ENCODE measurements around the gene OPA3.

OPA3 gene

DNA sequence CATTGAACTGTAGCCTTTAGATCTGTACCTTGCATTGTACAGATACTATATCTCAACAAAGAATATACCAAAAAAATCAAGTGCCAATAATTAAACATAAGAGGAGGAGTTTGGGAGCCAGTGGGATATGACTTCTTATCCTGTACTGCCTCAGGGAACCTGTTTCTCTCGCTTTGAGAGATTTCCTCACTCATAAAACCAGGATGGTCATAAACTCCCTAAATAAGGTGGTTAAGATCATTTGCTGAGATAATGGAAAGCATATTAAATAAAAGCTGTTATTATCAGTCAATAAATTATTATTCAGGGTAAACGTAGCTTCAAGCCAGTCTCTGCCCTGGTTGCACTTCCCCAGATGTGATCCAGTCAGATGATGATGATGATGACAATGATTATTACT lies 17.0 kb downstream of the OPA3 start:
- DNase-seq (ENCODE audit: low spot score) = no peak

DNA sequence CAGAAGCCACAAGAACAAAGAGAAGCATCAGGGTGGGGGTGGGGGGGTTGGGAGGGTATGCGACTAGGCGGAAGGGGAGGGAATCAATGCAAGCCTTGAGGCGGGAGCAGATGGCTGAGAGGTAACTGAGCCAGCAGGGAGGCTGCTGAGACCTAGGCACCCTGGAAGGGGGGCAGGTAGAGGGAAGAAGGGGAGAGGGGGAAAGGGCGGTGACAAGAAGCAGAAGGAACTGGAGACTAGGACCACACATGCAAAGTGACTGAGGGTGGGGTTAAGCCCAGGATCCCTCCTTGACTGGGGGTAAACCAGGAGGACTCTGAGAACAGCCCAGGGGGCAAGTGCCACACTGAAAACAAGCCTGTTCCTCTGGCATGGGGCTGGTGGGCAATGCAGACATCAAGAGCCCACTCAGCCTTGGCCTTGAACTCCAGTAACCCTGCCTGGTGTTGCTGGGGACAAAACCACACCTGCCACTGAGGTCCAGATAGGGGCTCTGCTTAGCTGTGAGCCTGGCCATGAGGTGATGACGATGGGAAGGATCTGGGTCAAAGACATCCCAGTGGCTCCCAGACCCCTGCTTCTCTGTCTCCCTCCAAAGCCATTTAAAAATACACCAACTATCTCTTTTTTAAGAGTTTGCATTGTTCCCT lies 20.3 kb downstream of the OPA3 start:
- no peak for DNase-seq (ENCODE audit: low spot score)

DNA sequence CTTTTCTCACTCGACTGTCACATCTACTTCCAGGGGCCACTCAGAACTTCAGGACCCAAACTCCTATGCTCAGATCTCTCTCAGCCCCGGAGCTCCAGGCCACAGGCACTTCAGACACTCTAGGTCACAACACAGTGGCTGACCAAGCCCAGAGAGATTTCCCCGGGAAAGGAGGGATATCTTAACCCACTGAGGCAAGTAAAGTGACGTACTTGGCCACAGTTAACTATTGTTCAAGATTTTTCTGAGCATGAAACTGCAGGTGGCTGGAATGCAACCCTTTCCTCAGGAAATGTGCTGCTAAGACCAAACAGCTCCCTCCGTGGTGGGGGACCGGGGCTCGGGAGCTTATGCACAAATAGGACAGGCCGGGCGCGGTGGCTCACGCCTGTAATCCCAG lies 23.9 kb downstream of the OPA3 start:
- DNase-seq (ENCODE audit: low spot score) = no peak

DNA sequence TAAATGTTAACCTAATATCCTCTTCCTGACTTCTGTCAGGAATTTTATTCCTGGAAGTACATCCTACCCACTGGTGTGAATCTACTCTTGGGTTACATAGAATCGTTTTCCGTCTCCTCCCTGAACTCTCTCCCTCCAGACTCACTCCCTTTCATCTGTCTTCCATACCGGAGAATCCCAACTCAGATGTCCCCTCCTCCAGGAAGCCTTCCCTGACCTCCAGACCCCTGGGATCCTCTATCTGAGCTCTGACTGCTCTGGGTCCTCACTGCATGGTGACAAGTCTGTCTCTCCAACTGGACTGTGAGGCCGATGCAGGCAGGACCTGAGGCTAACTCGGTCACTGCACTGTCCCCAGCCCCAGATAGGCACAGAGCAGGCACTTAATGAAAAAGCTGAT lies 24.6 kb downstream of the OPA3 start:
- DNase-seq (ENCODE audit: low spot score) = no peak

DNA sequence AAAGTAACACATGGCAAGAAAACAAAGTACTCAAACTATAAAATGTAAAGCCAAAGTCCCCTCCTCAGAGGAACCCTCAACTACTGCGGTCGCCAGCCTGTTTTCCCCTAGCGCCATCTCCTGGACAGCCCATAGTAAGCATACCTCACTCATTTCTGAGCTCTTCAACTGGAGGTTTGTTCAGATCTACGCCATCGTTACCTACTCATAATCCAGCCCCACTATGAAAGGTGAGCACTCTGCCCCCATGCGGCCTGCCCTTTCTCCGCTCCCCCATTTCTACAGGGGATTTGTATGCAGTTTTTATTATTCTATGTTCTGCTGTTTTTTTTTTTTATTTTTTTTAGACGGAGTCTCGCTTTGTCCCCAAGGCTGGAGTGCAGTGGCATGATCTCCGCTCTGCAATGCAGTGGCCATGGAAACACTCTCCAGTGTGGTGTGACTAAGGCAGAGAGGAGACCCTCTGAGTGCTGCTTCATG lies 26.2 kb downstream of the OPA3 start:
- DNase-seq (ENCODE audit: low spot score) = peak; percentile 71

DNA sequence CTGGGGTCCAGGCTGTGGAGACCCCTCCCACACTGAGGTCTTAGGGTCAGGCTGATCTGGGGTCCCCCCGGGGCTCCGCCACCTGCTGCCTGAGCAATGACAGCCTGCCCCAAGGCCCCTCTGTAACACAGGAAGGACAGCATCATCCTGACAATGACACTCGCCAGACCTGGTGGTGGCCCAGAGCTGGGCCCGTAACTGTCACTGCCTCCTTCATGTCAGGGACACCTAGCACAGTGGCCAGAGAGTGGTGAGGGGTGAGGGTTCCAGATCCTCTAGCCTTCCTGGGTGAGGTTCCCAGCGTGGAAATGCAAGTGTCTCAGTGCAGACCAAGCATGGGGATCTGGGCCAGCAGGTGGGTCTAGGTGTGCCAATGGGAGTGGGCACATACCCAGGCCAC lies 27.8 kb downstream of the OPA3 start:
- no peak for DNase-seq (ENCODE audit: low spot score)

DNA sequence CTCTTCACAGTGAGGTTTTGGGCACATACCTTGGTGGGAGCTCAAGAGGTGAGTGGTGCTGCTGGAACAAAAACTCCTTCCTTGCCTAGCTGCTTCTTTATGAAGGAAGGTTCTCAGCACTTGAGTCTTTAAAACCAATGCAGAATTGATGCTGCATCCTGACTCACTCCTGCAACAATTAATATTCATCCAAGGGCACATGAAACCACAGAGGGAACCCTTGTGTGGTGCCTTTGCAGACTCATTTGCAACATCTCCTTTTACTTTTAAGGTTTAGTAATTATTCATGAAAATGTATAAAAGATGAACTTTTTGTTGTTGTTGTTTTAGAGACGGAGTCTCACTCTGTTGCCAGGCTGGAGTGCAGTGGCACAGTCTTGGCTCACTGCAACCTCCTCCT lies 30.1 kb downstream of the OPA3 start:
- peak; percentile 10 for DNase-seq (ENCODE audit: low spot score)

DNA sequence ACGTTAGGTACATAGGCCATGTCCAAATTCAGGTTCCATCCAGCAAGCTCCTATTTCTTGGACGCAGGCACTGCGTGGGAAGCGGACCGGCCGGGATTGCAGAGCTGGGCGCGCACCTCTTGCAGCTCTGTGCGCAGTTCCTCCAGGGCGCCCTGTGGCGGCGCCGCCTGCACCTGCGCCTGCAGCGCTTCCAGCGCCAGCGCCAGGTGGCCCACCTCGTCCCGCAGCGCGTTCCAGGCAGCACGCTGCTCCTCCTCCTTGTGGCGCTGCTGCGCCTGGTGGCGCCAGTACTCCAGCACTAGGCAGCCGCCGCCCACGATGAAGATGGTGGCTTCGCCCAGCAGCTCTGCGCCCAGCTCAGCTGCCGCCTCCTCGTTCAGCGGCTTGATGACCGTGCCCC lies 31.1 kb downstream of the OPA3 start:
- no peak for DNase-seq (ENCODE audit: low spot score)

DNA sequence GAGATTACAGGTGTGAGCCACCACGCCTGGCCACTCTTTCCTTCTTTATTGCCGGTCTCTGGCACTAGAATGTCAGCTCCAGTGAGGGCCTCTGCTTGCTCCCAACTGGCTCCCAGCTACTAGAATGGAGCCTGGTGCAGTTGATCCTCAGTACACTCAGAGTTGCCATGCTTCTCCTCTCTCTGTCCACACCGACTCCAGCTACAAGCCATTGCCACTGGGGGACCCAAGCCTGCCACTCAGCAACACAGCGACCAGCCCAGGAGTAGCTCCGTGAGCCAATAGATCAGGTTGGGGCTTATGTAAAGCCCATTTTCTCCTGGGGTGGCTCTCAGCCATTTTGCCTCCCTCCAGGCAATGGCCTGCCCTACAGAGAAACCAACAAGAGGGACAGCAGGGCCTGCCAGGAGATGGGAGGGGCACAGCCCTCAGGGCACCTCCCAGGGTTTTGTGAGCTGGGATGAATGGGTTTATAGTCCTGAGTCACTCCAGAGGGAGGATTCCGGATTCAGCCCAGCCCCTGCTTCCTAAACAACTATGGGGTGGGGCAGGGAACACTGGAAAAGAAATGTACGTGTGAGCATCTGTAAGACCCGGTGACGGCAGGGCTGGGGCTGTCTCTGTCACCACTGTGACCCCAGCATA lies 36.5 kb downstream of the OPA3 start:
- peak; percentile 91 for DNase-seq (ENCODE audit: low spot score)

DNA sequence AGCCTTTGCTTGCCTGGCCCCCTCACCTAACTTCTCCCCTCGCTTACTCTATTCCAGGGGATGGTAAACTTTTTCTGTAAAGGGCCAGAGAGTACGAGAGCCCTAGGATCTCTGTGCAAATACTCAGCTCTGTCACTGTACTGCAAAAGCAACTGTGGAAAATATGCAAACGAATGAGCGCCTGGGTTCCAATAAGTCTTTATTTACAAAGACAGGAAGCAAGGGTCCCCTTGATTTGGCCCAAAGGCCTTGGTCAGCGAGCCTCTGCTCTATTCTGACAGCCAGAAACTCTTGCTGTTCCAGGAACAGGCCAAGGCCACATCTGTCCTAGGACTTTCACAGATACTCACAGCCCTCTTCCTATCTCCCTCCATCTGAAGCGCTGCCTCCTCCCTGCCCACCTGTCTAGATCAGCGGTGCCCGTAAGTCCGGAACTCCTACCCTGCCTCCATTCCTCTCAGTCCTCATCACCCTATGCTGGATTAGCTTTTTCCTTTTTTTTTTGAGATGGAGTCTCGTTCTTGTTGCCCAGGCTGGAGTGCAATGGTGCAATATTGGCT lies 37.3 kb downstream of the OPA3 start:
- no peak for DNase-seq (ENCODE audit: low spot score)

DNA sequence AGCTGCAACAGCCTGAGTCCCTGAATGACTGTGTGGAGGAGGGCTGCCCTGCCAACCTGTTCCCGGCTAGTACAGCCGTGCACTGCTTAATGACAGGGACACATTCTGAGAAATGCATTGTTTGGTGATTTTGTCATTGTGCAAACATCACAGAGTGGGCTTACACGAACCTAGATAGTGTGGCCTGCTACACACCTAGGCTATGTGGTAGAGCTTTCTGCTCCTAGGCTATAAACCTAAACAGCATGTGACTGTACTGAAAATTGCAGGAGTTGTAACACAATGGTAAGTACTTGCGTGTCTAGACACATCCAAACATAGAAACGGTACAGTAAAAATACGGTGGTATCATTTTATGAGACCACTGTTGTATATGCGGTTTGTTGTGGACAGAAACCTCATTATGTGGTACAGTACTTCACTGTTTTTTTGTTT lies 42.4 kb downstream of the OPA3 start:
- DNase-seq (ENCODE audit: low spot score) = no peak

DNA sequence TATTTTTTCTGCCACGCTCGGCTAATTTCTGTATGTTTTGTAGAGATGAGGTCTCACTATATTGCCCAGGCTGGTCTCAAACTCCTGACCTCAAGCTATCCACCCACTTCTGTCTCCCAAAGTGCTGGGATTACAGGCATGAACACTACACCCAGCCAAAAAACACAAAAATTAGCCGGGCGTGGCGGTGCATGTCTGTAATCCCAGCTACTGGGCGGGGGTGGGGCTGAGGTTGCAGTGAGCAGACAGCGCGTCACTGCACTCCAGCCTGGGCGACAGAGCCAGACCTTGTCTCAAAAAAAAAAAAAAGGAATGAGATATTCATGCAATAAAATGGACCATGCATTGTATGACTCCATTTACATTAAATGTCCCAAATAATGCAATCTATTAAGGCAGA lies 45.1 kb downstream of the OPA3 start:
- no peak for DNase-seq (ENCODE audit: low spot score)

DNA sequence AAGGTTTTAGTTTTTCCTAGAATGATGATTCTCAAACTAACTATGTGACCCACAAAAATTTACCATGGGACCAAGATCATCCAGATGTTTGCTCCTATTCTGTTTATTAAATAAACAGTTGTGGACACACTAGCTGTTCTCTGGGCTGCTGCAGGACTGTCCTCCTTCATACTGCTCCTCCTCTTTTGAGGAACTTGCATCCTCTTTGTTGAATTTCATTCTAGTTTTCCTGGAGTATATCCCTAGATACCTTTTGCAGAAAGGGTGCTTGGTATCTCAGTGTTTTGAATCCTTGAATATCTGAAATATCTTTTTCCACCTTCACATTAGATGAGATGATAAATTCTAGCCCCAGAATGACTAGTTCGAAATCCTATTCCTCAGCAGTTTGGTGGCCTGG lies 53.3 kb downstream of the OPA3 start:
- no peak for DNase-seq (ENCODE audit: low spot score)

DNA sequence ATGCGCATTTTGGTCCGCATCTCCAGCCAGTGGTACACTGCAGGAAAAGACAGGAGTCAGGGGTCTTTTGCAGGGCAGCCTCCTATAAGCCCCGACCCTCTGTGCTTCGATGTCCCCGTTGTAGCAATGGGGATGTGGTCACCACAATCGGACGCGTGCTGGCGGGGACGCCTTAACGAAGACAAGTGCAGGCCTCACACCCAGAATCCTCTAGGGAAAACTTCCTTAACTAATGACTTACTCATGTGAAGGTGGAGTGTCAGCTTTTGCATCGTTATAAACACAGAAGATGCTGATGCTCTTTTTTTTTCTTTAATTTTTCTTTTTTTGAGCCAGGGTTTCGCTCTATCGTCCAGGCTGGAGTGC lies 55.2 kb downstream of the OPA3 start:
- DNase-seq (ENCODE audit: low spot score) = no peak

DNA sequence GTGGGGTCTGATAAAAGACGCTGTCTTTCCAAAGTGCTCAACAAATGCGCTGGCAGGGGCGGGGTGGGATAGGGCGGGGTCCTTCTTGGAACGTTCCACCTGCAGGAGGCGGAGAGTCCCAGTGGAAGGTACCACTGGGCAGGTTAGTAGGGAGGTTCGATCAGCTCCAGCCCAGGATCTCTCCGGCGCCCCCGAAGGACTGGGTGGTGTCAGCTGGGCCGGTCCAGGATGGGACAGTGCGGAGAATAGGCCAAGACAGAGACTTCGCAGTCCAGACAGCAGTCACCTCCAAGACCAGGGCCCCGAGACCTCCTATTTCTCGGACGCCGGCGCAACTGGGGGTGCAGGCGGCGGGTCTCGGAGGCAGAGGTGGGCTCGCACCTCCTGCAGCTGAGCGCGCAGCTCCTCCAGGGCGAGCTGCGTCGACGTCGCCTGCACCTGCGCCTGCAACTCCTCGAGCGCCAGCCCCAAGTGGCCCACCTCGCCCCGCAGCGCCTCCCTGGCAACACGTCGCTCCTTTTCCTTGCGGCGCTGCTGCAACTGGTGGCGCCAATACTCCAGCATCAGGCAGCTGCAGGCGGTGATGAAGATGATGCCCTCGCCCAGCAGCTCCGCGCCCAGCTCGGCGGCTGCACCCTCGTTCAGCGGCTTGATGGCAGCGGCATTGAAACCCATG lies 55.7 kb downstream of the OPA3 start:
- peak; percentile 39 for DNase-seq (ENCODE audit: low spot score)

DNA sequence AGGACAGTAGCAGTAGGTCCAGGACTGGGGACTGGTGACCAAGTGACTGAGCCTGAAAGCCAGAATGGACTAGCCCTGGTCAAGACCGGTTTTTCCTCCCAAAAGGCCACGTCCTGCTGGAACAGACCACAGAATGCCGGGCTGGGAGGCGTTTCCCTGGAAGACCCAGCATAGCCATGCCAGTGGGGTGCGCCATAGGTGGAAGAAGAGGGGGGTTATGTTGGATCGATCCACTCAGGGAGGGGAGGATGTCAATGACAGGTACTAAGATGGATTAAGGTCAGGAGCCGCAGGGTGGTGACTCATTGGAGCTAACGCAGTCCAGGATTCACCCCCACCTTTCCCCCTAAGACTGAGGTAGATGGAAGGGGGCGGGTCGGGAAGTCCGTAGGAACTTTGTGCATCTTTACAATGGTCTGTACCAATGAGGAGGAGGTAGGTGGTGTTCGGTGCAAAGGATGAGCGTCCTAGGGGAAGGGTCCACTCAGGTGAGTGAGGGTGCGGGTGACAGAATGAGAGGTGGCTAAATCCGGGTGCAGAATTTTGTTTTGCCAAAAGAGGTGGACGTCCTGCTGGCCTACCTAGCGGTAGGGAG lies 56.4 kb downstream of the OPA3 start:
- DNase-seq (ENCODE audit: low spot score) = peak; percentile 30

DNA sequence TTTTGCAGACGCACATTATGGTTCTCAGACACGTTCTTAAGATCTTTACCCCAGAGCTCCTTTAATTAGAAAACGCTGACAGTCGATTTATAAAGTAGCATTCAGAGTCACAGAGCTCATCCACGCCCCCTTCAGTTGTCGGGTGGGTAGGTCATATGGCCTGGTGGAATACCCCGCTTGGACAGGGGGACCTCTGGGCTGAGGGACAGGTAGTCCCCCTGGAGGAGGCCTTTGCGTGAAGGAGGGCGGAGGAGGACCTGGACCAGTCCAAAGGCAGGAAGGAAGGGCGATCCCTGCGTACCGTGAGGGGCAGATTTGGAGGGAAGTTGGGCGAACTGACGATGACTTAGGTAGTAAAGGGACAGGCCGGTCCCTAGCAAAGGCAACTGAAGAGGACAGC lies 56.9 kb downstream of the OPA3 start:
- DNase-seq (ENCODE audit: low spot score) = no peak

DNA sequence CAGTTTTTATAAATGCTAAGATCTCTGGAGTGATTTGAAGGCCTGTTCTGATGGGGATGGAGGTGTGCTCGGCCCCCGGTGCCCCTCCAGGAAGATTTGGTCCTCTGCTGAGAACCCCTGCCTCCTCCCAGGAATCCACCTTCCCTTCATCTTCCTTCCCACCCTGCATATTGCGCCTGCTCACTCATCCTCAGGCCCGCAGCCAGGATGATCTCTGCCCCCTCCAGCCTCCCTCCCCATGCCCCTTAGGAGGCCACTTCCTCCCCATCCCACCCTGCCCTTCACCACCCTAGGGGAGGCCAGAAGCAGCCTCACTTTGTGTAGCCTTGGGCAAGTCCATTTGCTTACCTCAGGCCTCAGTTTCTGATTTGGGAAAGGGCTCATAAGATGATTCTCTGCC lies 57.6 kb downstream of the OPA3 start:
- DNase-seq (ENCODE audit: low spot score) = no peak

DNA sequence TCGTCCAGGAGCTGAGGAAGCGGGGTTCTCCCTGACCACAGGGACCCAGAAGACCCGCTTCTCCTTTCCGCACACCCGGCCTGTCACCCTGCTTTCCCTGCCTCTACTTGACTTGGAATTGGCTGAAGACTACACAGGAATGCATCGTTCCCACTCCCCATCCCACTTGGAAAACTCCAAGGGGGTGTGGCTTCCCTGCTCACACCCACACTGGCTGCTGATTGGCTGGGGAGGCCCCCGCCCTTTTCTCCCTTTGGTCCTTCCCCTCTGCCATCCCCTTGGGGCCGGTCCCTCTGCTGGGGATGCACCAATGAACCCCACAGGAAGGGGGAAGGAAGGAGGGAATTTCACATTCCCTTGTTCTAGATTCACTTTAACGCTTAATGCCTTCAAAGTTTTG lies 58.5 kb downstream of the OPA3 start:
- peak; percentile 78 for DNase-seq (ENCODE audit: low spot score)

DNA sequence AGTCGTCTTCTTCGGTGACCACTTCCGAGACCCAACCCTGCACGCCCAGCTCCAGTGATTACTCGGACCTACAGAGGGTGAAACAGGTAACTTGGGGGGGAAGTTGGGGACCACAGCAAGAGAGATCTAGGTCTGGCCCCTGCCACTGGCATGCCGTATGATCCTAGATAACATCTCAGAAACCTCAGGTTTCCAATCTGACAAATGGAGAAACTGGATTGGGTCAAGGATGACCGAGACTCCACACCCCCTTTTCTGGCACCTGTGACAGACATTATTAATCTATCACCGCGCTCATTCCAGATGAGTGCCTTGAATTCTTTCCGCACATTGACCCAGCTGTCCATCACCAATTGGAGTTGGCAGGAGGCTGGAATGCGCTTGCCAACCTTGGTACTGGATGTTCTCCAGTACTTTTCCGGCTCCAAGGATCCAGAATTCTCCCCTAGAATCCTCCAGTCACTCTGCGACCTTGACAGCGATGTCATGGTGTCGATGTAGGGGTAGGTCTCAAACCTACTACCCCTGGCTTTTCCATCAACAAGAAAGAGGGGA lies 60.0 kb downstream of the OPA3 start:
- no peak for DNase-seq (ENCODE audit: low spot score)

DNA sequence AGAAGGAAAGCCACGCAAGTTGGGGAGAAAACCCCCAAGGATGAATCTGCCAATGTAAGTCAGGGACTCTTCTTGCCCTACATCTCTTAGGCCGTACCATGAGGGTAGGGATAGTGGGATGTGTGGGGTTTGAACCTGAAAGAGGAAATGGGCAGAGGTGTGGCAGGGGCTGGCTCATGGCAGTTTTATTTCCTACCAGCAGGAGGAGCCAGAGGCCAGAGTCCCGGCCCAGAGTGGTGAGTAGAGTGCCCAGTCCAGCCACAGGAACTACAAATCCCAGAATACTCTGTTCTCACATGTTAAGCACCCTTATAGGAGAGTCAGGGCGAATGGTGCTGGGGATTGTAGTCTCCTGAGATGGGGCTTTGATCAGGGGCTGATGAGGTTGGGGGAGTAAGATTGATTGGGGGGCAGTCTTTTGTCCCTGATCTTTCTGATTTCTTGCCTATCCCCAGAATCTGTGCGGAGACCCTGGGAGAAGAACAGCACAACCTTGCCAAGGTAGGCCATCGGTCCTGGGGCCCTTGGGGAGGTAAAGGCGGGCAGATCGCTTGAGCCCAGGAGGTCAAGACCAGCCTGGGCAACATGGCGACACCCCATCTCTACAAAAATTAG lies 60.9 kb downstream of the OPA3 start:
- peak; percentile 90 for DNase-seq (ENCODE audit: low spot score)

Data from AG20443 (cell line).